Forelimb muscle (tissue), 1 donor: ENCODE data around the gene KEAP1. TPM values are rescaled to one million over a fixed set of nuclear protein-coding genes. Genes with fewer than 3 reads are reported as not detected.

Experiments
- DNase-seq: peaks from one replicate; pipeline ENCODE4 v3.0.0-alpha.2; 2013; ENCODE audit warnings: low read depth
- polyA plus RNA-seq: library from polyadenylated mRNA; unstranded; fragments of 120-200 nt; gene quantifications from one replicate; pipeline ENCODE4 v1.2.1, GENCODE V29; 2013; ENCODE audit not compliant: insufficient read length

The KEAP1 gene
- polyA plus RNA-seq, 1 donor: 66.1 TPM

GRCh38 chr19:10450853-10451609, 52.1 kb downstream of the KEAP1 start:
- no peak for DNase-seq

GRCh38 chr19:10450191-10450852, 52.8 kb downstream of the KEAP1 start:
- no peak for DNase-seq

- DNase-seq: no peak
These were observed 54.1 kb downstream of the KEAP1 start for GRCh38 chr19:10449037-10449436.

- DNase-seq: no peak
These were observed 60.5 kb downstream of the KEAP1 start for GRCh38 chr19:10442698-10443097.

- DNase-seq: no peak
These were observed 63.6 kb downstream of the KEAP1 start for GRCh38 chr19:10439588-10439987.

Other genes starting within 250 kb of the KEAP1 start
- 6.3 TPM for gene ICAM1, start 232.2 kb downstream of the KEAP1 start, polyA plus RNA-seq
- gene ICAM4, start 216.4 kb downstream of the KEAP1 start, polyA plus RNA-seq: 0.25 TPM
- gene ICAM5, start 213.4 kb downstream of the KEAP1 start, polyA plus RNA-seq: 0.18 TPM
- gene ZGLP1, start 193.5 kb downstream of the KEAP1 start, polyA plus RNA-seq: 3.4 TPM
- 20.0 TPM for gene FDX2, start 187.3 kb downstream of the KEAP1 start, polyA plus RNA-seq
- 10.9 TPM for gene RAVER1, start 169.8 kb downstream of the KEAP1 start, polyA plus RNA-seq
- 4.9 TPM for gene ICAM3, start 163.7 kb downstream of the KEAP1 start, polyA plus RNA-seq
- 74.5 TPM for gene TYK2, start 122.8 kb downstream of the KEAP1 start, polyA plus RNA-seq
- 133 TPM for gene CDC37, start 99.8 kb downstream of the KEAP1 start, polyA plus RNA-seq
- 3.3 TPM for gene PDE4A, start 82.8 kb downstream of the KEAP1 start, polyA plus RNA-seq
- 1.1 TPM for gene S1PR5, start 14.1 kb upstream of the KEAP1 start, polyA plus RNA-seq
- 22.7 TPM for gene ATG4D, start 40.5 kb upstream of the KEAP1 start, polyA plus RNA-seq
- gene KRI1, start 62.7 kb upstream of the KEAP1 start, polyA plus RNA-seq: 22.0 TPM
- gene CDKN2D, start 65.6 kb upstream of the KEAP1 start, polyA plus RNA-seq: 15.1 TPM
- not detected for gene AP1M2, start 84.0 kb upstream of the KEAP1 start, polyA plus RNA-seq
- 132 TPM for gene SLC44A2, start 122.2 kb upstream of the KEAP1 start, polyA plus RNA-seq
- 147 TPM for gene ILF3, start 151.0 kb upstream of the KEAP1 start, polyA plus RNA-seq
- gene QTRT1, start 198.1 kb upstream of the KEAP1 start, polyA plus RNA-seq: 31.7 TPM
- gene DNM2, start 214.7 kb upstream of the KEAP1 start, polyA plus RNA-seq: 75.8 TPM